ENCODE measurements around the gene SPANXN4.

Gene SPANXN4

GRCh38 chrX:143025628-143026027 is at the start of gene SPANXN4:
SPANXN4 (plus strand) TSS chrX:143025928; CDS start chrX:143026015, 87 bp downstream.
- no peak within 1 kb of the TSS for H3K27ac ChIP-seq
- TF ChIP-seq CTCF (conservative IDR thresholded peaks at IDR 0.05): no peak

GRCh38 chrX:142977128-142977914 is 48.4 kb upstream of the SPANXN4 start:
- no peak for TF ChIP-seq CTCF (conservative IDR thresholded peaks at IDR 0.05)
- no peak overlapping the region for H3K27ac ChIP-seq

- no peak for TF ChIP-seq CTCF (conservative IDR thresholded peaks at IDR 0.05)
- no peak overlapping the region for H3K27ac ChIP-seq
These were observed 47.5 kb upstream of the SPANXN4 start for GRCh38 chrX:142978130-142978684.

GRCh38 chrX:142982679-142983078 is 43.0 kb upstream of the SPANXN4 start:
- TF ChIP-seq CTCF (conservative IDR thresholded peaks at IDR 0.05): no peak

GRCh38 chrX:142994988-142995387 is 30.7 kb upstream of the SPANXN4 start:
- TF ChIP-seq CTCF (conservative IDR thresholded peaks at IDR 0.05): no peak
- H3K27ac ChIP-seq: no peak overlapping the region

More at GRCh38 chrX:142982679-142983078, 43.0 kb upstream of the SPANXN4 start:
- H3K27ac ChIP-seq: no peak overlapping the region

- no peak for TF ChIP-seq CTCF (conservative IDR thresholded peaks at IDR 0.05)
- no peak overlapping the region for H3K27ac ChIP-seq
These were observed 27.1 kb upstream of the SPANXN4 start for GRCh38 chrX:142998447-142999198.

- no peak for TF ChIP-seq CTCF (conservative IDR thresholded peaks at IDR 0.05)
- no peak overlapping the region for H3K27ac ChIP-seq
These were observed 26.5 kb upstream of the SPANXN4 start for GRCh38 chrX:142999199-142999701.

All from VCaP (cell line).